Mucosa of descending colon (tissue), 3 donors: ENCODE data around the gene GPR39. TPM values are rescaled to one million over a fixed set of nuclear protein-coding genes. Genes with fewer than 3 reads are reported as not detected.

ENCODE experiments used
- ATAC-seq: fragments of 200-7000 bp; cut with Tn5 transposase; one replicate; pipeline ENCODE4 v1.9.1; 2020; ENCODE audit warnings: mild to moderate bottlenecking, moderate library complexity
- DNase-seq, 3 donors: peaks; one replicate each; pipeline ENCODE4 v3.0.0-alpha.2; 2020
- H3K36me3 ChIP-seq: fragments of 200-600 bp; one replicate; pipeline ENCODE4 v1.8.0; 2021; ENCODE audit warnings: low read depth, mild to moderate bottlenecking
- H3K4me1 ChIP-seq: fragments of 200-600 bp; one replicate; pipeline ENCODE4 v1.8.0; 2021; ENCODE audit warnings: low read depth, mild to moderate bottlenecking
- H3K4me3 ChIP-seq: fragments of 200-600 bp; one replicate; pipeline ENCODE4 v1.8.0; 2021; ENCODE audit warnings: mild to moderate bottlenecking
- H3K9me3 ChIP-seq: fragments of 200-600 bp; one replicate; pipeline ENCODE4 v1.8.0; 2021; ENCODE audit warnings: mild to moderate bottlenecking
- CTCF ChIP-seq: fragments of 200-600 bp; IDR thresholded peaks from one replicate; pipeline ENCODE4 v1.8.0; 2022; ENCODE audit warnings: antibody characterized with exemption, mild to moderate bottlenecking
- intact Hi-C, 2 donors: fragments of 100-400 bp; cut with DNase I in 1 of 2; cut with micrococcal nuclease in 1 of 2; formaldehyde crosslinking; loops; one replicate each; pipeline versions ENCODE4 v1.11.0 to v1.11.1; 2022; cut with DNase I, micrococcal nuclease
- total RNA-seq, 3 donors: library from RNA; stranded (reverse); fragmentation: NEBNext Ultra II Directional in 2 of 3; extraction: Animal tissue kit (Norgen Biotek cat#: 25700) in 2 of 3; gene quantifications; one replicate each; pipeline versions ENCODE4 v1.2.1 to v1.2.4, GENCODE V29; 2021 to 2023
- donor health status: DM: no; HTN: no; CAD: no; lungs with moderate emphysema.
- donor health status: DM: no; HTN: no; CAD: no.
- donor health status: DM: no; HTN: yes; CAD: no.

The GPR39 gene
- total RNA-seq, 3 donors from 2014 or later, result 11.6 to 33.7 (median 20.6) TPM

GRCh38 chr2:132588576-132588975 lies 172.0 kb downstream of the GPR39 start:
- intact Hi-C loops, result no loop called here
- no peak for TF ChIP-seq CTCF
- ATAC-seq (peak; percentile 96), DNase-seq (peak in 1 of 3 donors; percentile 38)
- no peaks in the 10 kb centered on the region for H3K9me3 ChIP-seq
- no peak overlapping the region for H3K4me3 ChIP-seq
- no peaks in the 10 kb centered on the region for H3K36me3 ChIP-seq
- H3K4me1 ChIP-seq, result no peaks in the 10 kb centered on the region

- H3K4me3 ChIP-seq, result no peak overlapping the region
- ATAC-seq (no peak), DNase-seq (no peak)
- intact Hi-C loops, result no loop called here
- TF ChIP-seq CTCF, result no peak
- no peaks in the 10 kb centered on the region for H3K4me1 ChIP-seq
- no peaks in the 10 kb centered on the region for H3K9me3 ChIP-seq
- H3K36me3 ChIP-seq, result no peaks in the 10 kb centered on the region
Observed at GRCh38 chr2:132589111-132589830, 172.7 kb downstream of the GPR39 start.

GRCh38 chr2:132589966-132590365 lies 173.4 kb downstream of the GPR39 start:
- intact Hi-C loops, result no loop called here
- TF ChIP-seq CTCF, result no peak
- no peaks in the 10 kb centered on the region for H3K4me1 ChIP-seq
- H3K4me3 ChIP-seq, result no peak overlapping the region
- H3K36me3 ChIP-seq, result no peaks in the 10 kb centered on the region
- DNase-seq (no peak), ATAC-seq (no peak)
- H3K9me3 ChIP-seq, result no peaks in the 10 kb centered on the region

- H3K36me3 ChIP-seq, result no peaks in the 10 kb centered on the region
- TF ChIP-seq CTCF, result no peak
- ATAC-seq (no peak), DNase-seq (no peak)
- intact Hi-C loops, result no loop called here
- no peaks in the 10 kb centered on the region for H3K9me3 ChIP-seq
- no peaks in the 10 kb centered on the region for H3K4me1 ChIP-seq
- no peak overlapping the region for H3K4me3 ChIP-seq
Observed at GRCh38 chr2:132593171-132593570, 176.6 kb downstream of the GPR39 start.

GRCh38 chr2:132595186-132595585 lies 178.6 kb downstream of the GPR39 start:
- no peaks in the 10 kb centered on the region for H3K9me3 ChIP-seq

More at GRCh38 chr2:132595186-132595585, 178.6 kb downstream of the GPR39 start:
- intact Hi-C loops, result no loop called here
- no peak for TF ChIP-seq CTCF
- Histone ChIP-seq H3K4me1 (no peaks in the 10 kb centered on the region), H3K4me3 (no peak overlapping the region), H3K36me3 (no peaks in the 10 kb centered on the region)
- no peak for DNase-seq
- no peak for ATAC-seq
